HG03571 (cell line): Measurements from ENCODE around the gene WDR82.

ENCODE experiments used
- ATAC-seq: cut with Tn5 transposase; IDR thresholded peaks from one replicate; pipeline ENCODE4 v1.9.1; 2021; ENCODE audit not compliant: unreplicated experiment

Gene WDR82

GRCh38 chr3:52240059-52240885 lies 38.2 kb downstream of the WDR82 start:
- no peak for ATAC-seq

GRCh38 chr3:52238761-52239701 lies 39.4 kb downstream of the WDR82 start, which contains the start of gene TWF2:
TWF2 (minus strand) TSS chr3:52239158; CDS start chr3:52239016, 142 bp downstream.
- ATAC-seq: peak; percentile 65

- no peak for ATAC-seq
Measured at GRCh38 chr3:52238193-52238760, 40.2 kb downstream of the WDR82 start.

- no peak for ATAC-seq
Measured at GRCh38 chr3:52237657-52238172, 40.7 kb downstream of the WDR82 start.

GRCh38 chr3:52237006-52237656 lies 41.3 kb downstream of the WDR82 start:
- ATAC-seq: no peak

GRCh38 chr3:52236424-52236886 lies 42.0 kb downstream of the WDR82 start:
- ATAC-seq: no peak

- no peak for ATAC-seq
Measured at GRCh38 chr3:52234516-52235447, 43.7 kb downstream of the WDR82 start.

GRCh38 chr3:52233968-52234367 lies 44.5 kb downstream of the WDR82 start:
- ATAC-seq: no peak

GRCh38 chr3:52233108-52233591 lies 45.3 kb downstream of the WDR82 start:
- no peak for ATAC-seq

GRCh38 chr3:52232279-52233107 lies 46.0 kb downstream of the WDR82 start:
- no peak for ATAC-seq

GRCh38 chr3:52231502-52232278 lies 46.8 kb downstream of the WDR82 start:
- no peak for ATAC-seq

- ATAC-seq: no peak
Measured at GRCh38 chr3:52230889-52231499, 47.5 kb downstream of the WDR82 start.

- ATAC-seq: no peak
Measured at GRCh38 chr3:52230461-52230860, 48.0 kb downstream of the WDR82 start.

- ATAC-seq: no peak
Measured at GRCh38 chr3:52229656-52230055, 48.8 kb downstream of the WDR82 start.

GRCh38 chr3:52228751-52229291 lies 49.6 kb downstream of the WDR82 start:
- ATAC-seq: no peak

- ATAC-seq: no peak
Measured at GRCh38 chr3:52228266-52228665, 50.2 kb downstream of the WDR82 start.

- no peak for ATAC-seq
Measured at GRCh38 chr3:52227766-52228165, 50.7 kb downstream of the WDR82 start.
